ENCODE measurements around the gene PCDHGC3. TPM values are rescaled to one million over a fixed set of nuclear protein-coding genes. Genes with fewer than 3 reads are reported as not detected.

PCDHGC3 gene
- total RNA-seq, 5 donors from 2014 or later (not counting 1 experiment from before 2014, with no cell fraction given): 0.12 to 0.30 (median 0.24) TPM; not detected in 1

- CTCF ChIA-PET: no interaction called here
Measured at GRCh38 chr5:141516672-141517025, 40.9 kb downstream of the PCDHGC3 start.

GRCh38 chr5:141517312-141517711 is 41.5 kb downstream of the PCDHGC3 start:
- Mint-ChIP-seq H3K27ac (peak overlapping the region in 1 of 2 donors; percentile 66), H3K36me3 (peaks cover 59% of the 10 kb centered on the region), H3K4me1 (peaks cover 29 to 40% (median 35%) of the 10 kb centered on the region in 3 donors), H3K9me3 (no peaks in the 10 kb centered on the region), H3K4me3 (no peak overlapping the region), H3K27me3 (no peaks in the 10 kb centered on the region)
- H3K27me3 ChIP-seq (replicated peaks in 1 of 2; ENCODE audit: control insufficient read depth in 2 of 2, extremely low read depth in 1 of 2, insufficient read depth in 2 of 2, low read length in 1 of 2): no peaks in the 10 kb centered on the region
- ATAC-seq (replicated peaks in 1 of 4) (no peak), DNase-seq (no peak)
- 100% methylated on average over 2 of the region's 8 CpGs for WGBS (ENCODE audit: insufficient coverage)
- no peak overlapping the region for H3K4me3 ChIP-seq (ENCODE audit: control insufficient read depth in 1 of 2, extremely low read depth in 1 of 2, low read length in 1 of 2)
- no peak overlapping the region for H3K27ac ChIP-seq (ENCODE audit: low read length)
- ChIA-PET POLR2A (no interaction called here), CTCF (no interaction called here)
- H3K36me3 ChIP-seq (ENCODE audit: control insufficient read depth in 2 of 2, extremely low read depth in 1 of 2, insufficient read depth in 1 of 2, low read length in 1 of 2): peaks cover 14 to 84% of the 10 kb centered on the region in 2 donors
- H3K9me3 ChIP-seq: no peaks in the 10 kb centered on the region
- H3K4me1 ChIP-seq (ENCODE audit: control insufficient read depth in 1 of 2, extremely low read depth in 1 of 2, insufficient read depth in 2 of 2, low read length in 2 of 2): peaks cover 3 to 30% of the 10 kb centered on the region in 2 experiments

More at GRCh38 chr5:141516672-141517025, 40.9 kb downstream of the PCDHGC3 start:
- H3K4me1 Mint-ChIP-seq: peaks cover 25 to 36% (median 35%) of the 10 kb centered on the region in 3 donors
- WGBS (ENCODE audit: insufficient coverage): 98% methylated on average over 8 of the region's 8 CpGs
- no peak overlapping the region for H3K4me3 Mint-ChIP-seq
- Histone ChIP-seq H3K36me3 (ENCODE audit: control insufficient read depth in 2 of 2, extremely low read depth in 1 of 2, insufficient read depth in 1 of 2, low read length in 1 of 2) (peaks cover 14 to 77% of the 10 kb centered on the region in 2 donors), H3K4me3 (ENCODE audit: control insufficient read depth in 1 of 2, extremely low read depth in 1 of 2, low read length in 1 of 2) (no peak overlapping the region), H3K4me1 (ENCODE audit: control insufficient read depth in 1 of 2, extremely low read depth in 1 of 2, insufficient read depth in 2 of 2, low read length in 2 of 2) (peaks cover 3 to 34% of the 10 kb centered on the region in 2 experiments), H3K27me3 (replicated peaks in 1 of 2; ENCODE audit: control insufficient read depth in 2 of 2, extremely low read depth in 1 of 2, insufficient read depth in 2 of 2, low read length in 1 of 2) (no peaks in the 10 kb centered on the region), H3K9me3 (no peaks in the 10 kb centered on the region), H3K27ac (ENCODE audit: low read length) (no peak overlapping the region)
- peak overlapping the region; percentile 61 to 72 for H3K27ac Mint-ChIP-seq
- H3K27me3 Mint-ChIP-seq: no peaks in the 10 kb centered on the region
- POLR2A ChIA-PET: no interaction called here
- no peaks in the 10 kb centered on the region for H3K9me3 Mint-ChIP-seq
- DNase-seq (no peak), ATAC-seq (replicated peaks in 1 of 4) (no peak)
- H3K36me3 Mint-ChIP-seq: peaks cover 53% of the 10 kb centered on the region

- no peak for ATAC-seq (replicated peaks in 1 of 4)
- peaks cover 27 to 41% (median 29%) of the 10 kb centered on the region in 3 donors for H3K4me1 Mint-ChIP-seq
Measured at GRCh38 chr5:141517880-141518617, 42.3 kb downstream of the PCDHGC3 start.

GRCh38 chr5:141518618-141519015 is 42.9 kb downstream of the PCDHGC3 start:
- no peak overlapping the region for H3K27ac ChIP-seq (ENCODE audit: low read length)
- H3K36me3 Mint-ChIP-seq: peaks cover 61% of the 10 kb centered on the region

More at GRCh38 chr5:141517880-141518617, 42.3 kb downstream of the PCDHGC3 start:
- H3K4me3 Mint-ChIP-seq: no peak overlapping the region
- 93% methylated on average over 5 of the region's 11 CpGs for WGBS (ENCODE audit: insufficient coverage)
- H3K36me3 ChIP-seq (ENCODE audit: control insufficient read depth in 2 of 2, extremely low read depth in 1 of 2, insufficient read depth in 1 of 2, low read length in 1 of 2): peaks cover 14 to 91% of the 10 kb centered on the region in 2 donors
- POLR2A ChIA-PET: interaction anchor here in 1 of 2 donors (0.6 to 0.7 kb wide), 2 partner anchors 25 to 197 kb away, joined by 4 read pairs; partner anchors contain the start of gene TAF7
- no peak overlapping the region for H3K27ac ChIP-seq (ENCODE audit: low read length)
- H3K27me3 Mint-ChIP-seq: no peaks in the 10 kb centered on the region
- CTCF ChIA-PET: interaction anchor here (0.6 to 1.0 kb wide), 5 partner anchors 40 to 205 kb away, joined by 3 to 8 read pairs (median 7); partner anchors contain the start of gene PCDHGB6 (in 1 of the 2)
- DNase-seq: no peak
- no peaks in the 10 kb centered on the region for H3K9me3 ChIP-seq
- no peaks in the 10 kb centered on the region for H3K9me3 Mint-ChIP-seq
- peaks cover 3 to 22% of the 10 kb centered on the region in 2 experiments for H3K4me1 ChIP-seq (ENCODE audit: control insufficient read depth in 1 of 2, extremely low read depth in 1 of 2, insufficient read depth in 2 of 2, low read length in 2 of 2)
- H3K36me3 Mint-ChIP-seq: peaks cover 61% of the 10 kb centered on the region
- H3K4me3 ChIP-seq (ENCODE audit: control insufficient read depth in 1 of 2, extremely low read depth in 1 of 2, low read length in 1 of 2): no peak overlapping the region
- H3K27me3 ChIP-seq (replicated peaks in 1 of 2; ENCODE audit: control insufficient read depth in 2 of 2, extremely low read depth in 1 of 2, insufficient read depth in 2 of 2, low read length in 1 of 2): no peaks in the 10 kb centered on the region
- H3K27ac Mint-ChIP-seq: peak overlapping the region in 1 of 2 donors; percentile 31

GRCh38 chr5:141519605-141520565 is 44.1 kb downstream of the PCDHGC3 start:
- peaks cover 0 to 5% of the 10 kb centered on the region in 2 experiments for H3K4me1 ChIP-seq (ENCODE audit: control insufficient read depth in 1 of 2, extremely low read depth in 1 of 2, insufficient read depth in 2 of 2, low read length in 2 of 2)
- no peak overlapping the region for H3K27ac ChIP-seq (ENCODE audit: low read length)
- no peaks in the 10 kb centered on the region for H3K27me3 Mint-ChIP-seq
- H3K4me1 Mint-ChIP-seq: peaks cover 14 to 35% (median 24%) of the 10 kb centered on the region in 3 donors
- DNase-seq (no peak), ATAC-seq (replicated peaks in 1 of 4) (no peak)
- H3K27me3 ChIP-seq (replicated peaks in 1 of 2; ENCODE audit: control insufficient read depth in 2 of 2, extremely low read depth in 1 of 2, insufficient read depth in 2 of 2, low read length in 1 of 2): no peaks in the 10 kb centered on the region
- peaks cover 73% of the 10 kb centered on the region for H3K36me3 Mint-ChIP-seq
- POLR2A ChIA-PET: no interaction called here
- no peaks in the 10 kb centered on the region for H3K9me3 Mint-ChIP-seq
- H3K4me3 ChIP-seq (ENCODE audit: control insufficient read depth in 1 of 2, extremely low read depth in 1 of 2, low read length in 1 of 2): no peak overlapping the region
- no peaks in the 10 kb centered on the region for H3K9me3 ChIP-seq
- CTCF ChIA-PET: no interaction called here
- H3K4me3 Mint-ChIP-seq: no peak overlapping the region
- WGBS (ENCODE audit: insufficient coverage): 100% methylated on average over 1 of the region's 3 CpGs
- H3K36me3 ChIP-seq (ENCODE audit: control insufficient read depth in 2 of 2, extremely low read depth in 1 of 2, insufficient read depth in 1 of 2, low read length in 1 of 2): peaks cover 25 to 98% of the 10 kb centered on the region in 2 donors
- no peak overlapping the region for H3K27ac Mint-ChIP-seq

More at GRCh38 chr5:141518618-141519015, 42.9 kb downstream of the PCDHGC3 start:
- H3K9me3 ChIP-seq: no peaks in the 10 kb centered on the region
- H3K27me3 ChIP-seq (replicated peaks in 1 of 2; ENCODE audit: control insufficient read depth in 2 of 2, extremely low read depth in 1 of 2, insufficient read depth in 2 of 2, low read length in 1 of 2): no peaks in the 10 kb centered on the region
- H3K27me3 Mint-ChIP-seq: no peaks in the 10 kb centered on the region
- H3K36me3 ChIP-seq (ENCODE audit: control insufficient read depth in 2 of 2, extremely low read depth in 1 of 2, insufficient read depth in 1 of 2, low read length in 1 of 2): peaks cover 14 to 97% of the 10 kb centered on the region in 2 donors
- POLR2A ChIA-PET: interaction anchor here in 1 of 2 donors (0.6 kb wide), 1 partner anchor 26 kb away, joined by 4 read pairs; no protein-coding TSS in a partner anchor
- peaks cover 22 to 41% (median 28%) of the 10 kb centered on the region in 3 donors for H3K4me1 Mint-ChIP-seq
- 100% methylated on average over 1 of the region's 1 CpG for WGBS (ENCODE audit: insufficient coverage)
- peaks cover 3 to 16% of the 10 kb centered on the region in 2 experiments for H3K4me1 ChIP-seq (ENCODE audit: control insufficient read depth in 1 of 2, extremely low read depth in 1 of 2, insufficient read depth in 2 of 2, low read length in 2 of 2)
- DNase-seq: no peak
- ATAC-seq (replicated peaks in 1 of 4): no peak
- no peak overlapping the region for H3K4me3 ChIP-seq (ENCODE audit: control insufficient read depth in 1 of 2, extremely low read depth in 1 of 2, low read length in 1 of 2)
- no peaks in the 10 kb centered on the region for H3K9me3 Mint-ChIP-seq
- H3K4me3 Mint-ChIP-seq: no peak overlapping the region
- CTCF ChIA-PET: interaction anchor here (0.6 to 1.0 kb wide), 3 partner anchors 40 to 111 kb away, joined by 3 to 8 read pairs (median 8); partner anchors contain the start of gene PCDHGB6 (in 1 of the 2)
- H3K27ac Mint-ChIP-seq: peak overlapping the region in 1 of 2 donors; percentile 24

Data from T-cell (primary cell).